Type B pancreatic cell (in vitro differentiated cells): ENCODE data around the gene MRTFB. TPM values are rescaled to one million over a fixed set of nuclear protein-coding genes. Genes with fewer than 3 reads are reported as not detected.

Experiments used
- DNase-seq: peaks from one replicate; pipeline ENCODE4 v3.0.0; 2021; ENCODE audit warnings: mixed read lengths; ENCODE audit not compliant: unreplicated experiment; ENCODE audit errors: extremely low spot score
- H3K27ac Mint-ChIP-seq: 2 replicates; pipeline ENCODE4 v1.8.0; 2021; ENCODE audit warnings: mild to moderate bottlenecking, mixed read lengths
- H3K27me3 Mint-ChIP-seq: 2 replicates; pipeline ENCODE4 v1.8.0; 2021; ENCODE audit warnings: mixed read lengths
- H3K36me3 Mint-ChIP-seq: 2 replicates; pipeline ENCODE4 v1.8.0; 2021; ENCODE audit warnings: mixed read lengths
- H3K4me1 Mint-ChIP-seq: one replicate; pipeline ENCODE4 v1.8.0; 2021; ENCODE audit warnings: mixed read lengths; ENCODE audit not compliant: unreplicated experiment
- H3K4me3 Mint-ChIP-seq: 2 replicates; pipeline ENCODE4 v1.8.0; 2021; ENCODE audit warnings: mild to moderate bottlenecking, mixed read lengths
- H3K9me3 Mint-ChIP-seq: 2 replicates; pipeline ENCODE4 v1.8.0; 2021; ENCODE audit warnings: mixed read lengths
- CTCF ChIP-seq: fragments of 200-600 bp; sonication (generic); conservative IDR thresholded peaks from 2 replicates; pipeline ENCODE4 v1.5.0; 2021; ENCODE audit warnings: antibody characterized with exemption, mild to moderate bottlenecking
- total RNA-seq: library from RNA; stranded (reverse); gene quantifications from 2 replicates; pipeline ENCODE4 v1.2.1, GENCODE V29; 2021; ENCODE audit warnings: low replicate concordance

The MRTFB gene
- total RNA-seq, 1 donor from 2014 or later: 61.0 TPM

GRCh38 chr16:14132696-14133048 lies 61.6 kb downstream of the MRTFB start:
- Mint-ChIP-seq H3K4me1 (no peaks in the 10 kb centered on the region), H3K27ac (no peak overlapping the region), H3K27me3 (no peaks in the 10 kb centered on the region), H3K36me3 (peaks cover 28% of the 10 kb centered on the region), H3K9me3 (peaks cover 4% of the 10 kb centered on the region), H3K4me3 (no peak overlapping the region)
- no peak for TF ChIP-seq CTCF
- DNase-seq: no peak

- peaks cover 4% of the 10 kb centered on the region for H3K9me3 Mint-ChIP-seq
- H3K4me1 Mint-ChIP-seq: no peaks in the 10 kb centered on the region
- peaks cover 27% of the 10 kb centered on the region for H3K36me3 Mint-ChIP-seq
- DNase-seq: no peak
- no peaks in the 10 kb centered on the region for H3K27me3 Mint-ChIP-seq
- no peak overlapping the region for H3K4me3 Mint-ChIP-seq
- H3K27ac Mint-ChIP-seq: no peak overlapping the region
- no peak for TF ChIP-seq CTCF
Observed at GRCh38 chr16:14133907-14134306, 62.8 kb downstream of the MRTFB start.

- no peak for DNase-seq
- no peak for TF ChIP-seq CTCF
- peaks cover 19% of the 10 kb centered on the region for H3K36me3 Mint-ChIP-seq
- peaks cover 4% of the 10 kb centered on the region for H3K9me3 Mint-ChIP-seq
- no peak overlapping the region for H3K27ac Mint-ChIP-seq
- no peak overlapping the region for H3K4me3 Mint-ChIP-seq
- no peaks in the 10 kb centered on the region for H3K27me3 Mint-ChIP-seq
- H3K4me1 Mint-ChIP-seq: no peaks in the 10 kb centered on the region
Observed at GRCh38 chr16:14135704-14136103, 64.6 kb downstream of the MRTFB start.

- no peaks in the 10 kb centered on the region for H3K4me1 Mint-ChIP-seq
- no peaks in the 10 kb centered on the region for H3K27me3 Mint-ChIP-seq
- H3K27ac Mint-ChIP-seq: no peak overlapping the region
- TF ChIP-seq CTCF: no peak
- peaks cover 22% of the 10 kb centered on the region for H3K36me3 Mint-ChIP-seq
- no peak for DNase-seq
- H3K9me3 Mint-ChIP-seq: peaks cover 4% of the 10 kb centered on the region
- no peak overlapping the region for H3K4me3 Mint-ChIP-seq
Observed at GRCh38 chr16:14139872-14140271, 68.8 kb downstream of the MRTFB start.

GRCh38 chr16:14140923-14141322 lies 69.8 kb downstream of the MRTFB start:
- Mint-ChIP-seq H3K4me1 (no peaks in the 10 kb centered on the region), H3K36me3 (peaks cover 18% of the 10 kb centered on the region), H3K27me3 (no peaks in the 10 kb centered on the region), H3K9me3 (peaks cover 4% of the 10 kb centered on the region), H3K4me3 (no peak overlapping the region), H3K27ac (no peak overlapping the region)
- no peak for DNase-seq
- TF ChIP-seq CTCF: no peak

- peaks cover 17% of the 10 kb centered on the region for H3K36me3 Mint-ChIP-seq
- peak overlapping the region; percentile 25 for H3K27ac Mint-ChIP-seq
- H3K27me3 Mint-ChIP-seq: no peaks in the 10 kb centered on the region
- H3K4me1 Mint-ChIP-seq: peaks cover 11% of the 10 kb centered on the region
- no peak for TF ChIP-seq CTCF
- H3K4me3 Mint-ChIP-seq: no peak overlapping the region
- DNase-seq: no peak
- H3K9me3 Mint-ChIP-seq: no peaks in the 10 kb centered on the region
Observed at GRCh38 chr16:14146445-14146844, 75.3 kb downstream of the MRTFB start.
